Neural crest cell (in vitro differentiated cells): ENCODE measurements around the gene DUSP5. TPM values are rescaled to one million over a fixed set of nuclear protein-coding genes. Genes with fewer than 3 reads are reported as not detected.
A peak's percentile ranks its signal among the peaks of the same experiment; 100 is the strongest.

ENCODE experiments used
- DNase-seq: peaks from one replicate; pipeline ENCODE4 v3.0.0; 2021; ENCODE audit warnings: low read depth, mixed read lengths, low spot score
- H3K27ac Mint-ChIP-seq: one replicate; pipeline ENCODE4 v1.8.0; 2021; ENCODE audit warnings: mild to moderate bottlenecking, mixed read lengths; ENCODE audit not compliant: unreplicated experiment
- H3K27me3 Mint-ChIP-seq: 2 replicates; pipeline ENCODE4 v1.8.0; 2021; ENCODE audit warnings: low read depth, mild to moderate bottlenecking, mixed read lengths
- H3K36me3 Mint-ChIP-seq: 2 replicates; pipeline ENCODE4 v1.8.0; 2021; ENCODE audit warnings: low read depth, mild to moderate bottlenecking, mixed read lengths
- H3K4me1 Mint-ChIP-seq: 2 replicates; pipeline ENCODE4 v1.8.0; 2021; ENCODE audit warnings: mixed read lengths
- H3K4me3 Mint-ChIP-seq: one replicate; pipeline ENCODE4 v1.8.0; 2021; ENCODE audit warnings: mild to moderate bottlenecking, mixed read lengths
- H3K9me3 Mint-ChIP-seq: 2 replicates; pipeline ENCODE4 v1.8.0; 2021; ENCODE audit warnings: mixed read lengths
- long read RNA-seq: library from polyadenylated mRNA; unstranded; transcript quantifications from one replicate; pipeline ENCODE4 v2.0.0, GENCODE V29; 2020
- total RNA-seq: library from RNA; stranded (reverse); gene quantifications from 2 replicates; pipeline ENCODE4 v1.2.1, GENCODE V29; 2021
- TF ChIP-seq, protein P1 (sequence below): fragments of 200-600 bp; sonication (generic); conservative IDR thresholded peaks from 2 replicates; pipeline ENCODE4 v1.5.0; 2021; ENCODE audit warnings: antibody characterized with exemption, mild to moderate bottlenecking

Gene DUSP5, protein sequence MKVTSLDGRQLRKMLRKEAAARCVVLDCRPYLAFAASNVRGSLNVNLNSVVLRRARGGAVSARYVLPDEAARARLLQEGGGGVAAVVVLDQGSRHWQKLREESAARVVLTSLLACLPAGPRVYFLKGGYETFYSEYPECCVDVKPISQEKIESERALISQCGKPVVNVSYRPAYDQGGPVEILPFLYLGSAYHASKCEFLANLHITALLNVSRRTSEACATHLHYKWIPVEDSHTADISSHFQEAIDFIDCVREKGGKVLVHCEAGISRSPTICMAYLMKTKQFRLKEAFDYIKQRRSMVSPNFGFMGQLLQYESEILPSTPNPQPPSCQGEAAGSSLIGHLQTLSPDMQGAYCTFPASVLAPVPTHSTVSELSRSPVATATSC
- 2.4 and 2.5 TPM in 2 replicates for total RNA-seq
- long read RNA-seq: 0 reads

DNA sequence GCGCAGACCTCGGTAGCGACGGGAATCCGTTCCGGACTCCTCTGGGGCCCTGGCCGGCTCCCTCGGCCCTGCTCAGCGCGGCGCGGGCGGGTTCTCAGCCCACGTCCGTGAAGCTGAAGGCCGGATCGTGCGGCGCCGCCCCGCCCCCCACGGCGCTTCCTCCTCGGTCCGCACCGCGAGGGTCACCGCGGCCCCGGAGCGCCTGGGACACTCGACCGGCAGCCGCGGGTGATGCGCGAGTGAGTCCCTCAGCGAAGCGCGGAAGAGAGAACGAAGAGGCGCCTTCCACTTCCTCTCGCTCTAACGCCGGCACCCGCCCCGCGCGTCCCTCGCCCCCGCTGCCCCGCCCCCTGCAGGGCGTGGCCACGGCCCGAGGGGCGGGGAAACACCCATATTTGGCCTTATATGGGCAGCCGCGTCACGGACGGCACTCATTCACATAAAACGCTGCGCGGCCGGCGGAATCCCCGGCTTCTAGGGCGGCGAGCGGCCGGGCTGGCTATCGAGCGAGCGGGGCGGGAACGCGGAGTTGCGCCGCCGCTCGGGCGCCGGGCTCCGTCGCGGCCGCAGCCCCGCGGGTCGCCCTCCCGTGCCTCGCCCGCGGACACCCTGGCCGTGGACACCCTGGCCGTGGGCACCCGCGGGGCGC lies at the start of gene DUSP5:
Gene DUSP5 (plus strand): TSS at position 470 of the 649 bp plus-strand sequence. CDS start 215 bp downstream, outside the sequence.
- Mint-ChIP-seq H3K36me3 (no peaks in the 10 kb centered on the region), H3K4me3 (peak within 1 kb of the TSS; percentile 97), H3K27ac (no peak within 1 kb of the TSS), H3K27me3 (peaks cover 47% of the 10 kb centered on the region), H3K4me1 (peaks cover 43% of the 10 kb centered on the region), H3K9me3 (no peaks in the 10 kb centered on the region)
- peak; percentile 88 for DNase-seq
- TF ChIP-seq, protein P1, sequence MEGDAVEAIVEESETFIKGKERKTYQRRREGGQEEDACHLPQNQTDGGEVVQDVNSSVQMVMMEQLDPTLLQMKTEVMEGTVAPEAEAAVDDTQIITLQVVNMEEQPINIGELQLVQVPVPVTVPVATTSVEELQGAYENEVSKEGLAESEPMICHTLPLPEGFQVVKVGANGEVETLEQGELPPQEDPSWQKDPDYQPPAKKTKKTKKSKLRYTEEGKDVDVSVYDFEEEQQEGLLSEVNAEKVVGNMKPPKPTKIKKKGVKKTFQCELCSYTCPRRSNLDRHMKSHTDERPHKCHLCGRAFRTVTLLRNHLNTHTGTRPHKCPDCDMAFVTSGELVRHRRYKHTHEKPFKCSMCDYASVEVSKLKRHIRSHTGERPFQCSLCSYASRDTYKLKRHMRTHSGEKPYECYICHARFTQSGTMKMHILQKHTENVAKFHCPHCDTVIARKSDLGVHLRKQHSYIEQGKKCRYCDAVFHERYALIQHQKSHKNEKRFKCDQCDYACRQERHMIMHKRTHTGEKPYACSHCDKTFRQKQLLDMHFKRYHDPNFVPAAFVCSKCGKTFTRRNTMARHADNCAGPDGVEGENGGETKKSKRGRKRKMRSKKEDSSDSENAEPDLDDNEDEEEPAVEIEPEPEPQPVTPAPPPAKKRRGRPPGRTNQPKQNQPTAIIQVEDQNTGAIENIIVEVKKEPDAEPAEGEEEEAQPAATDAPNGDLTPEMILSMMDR: no peak

DNA sequence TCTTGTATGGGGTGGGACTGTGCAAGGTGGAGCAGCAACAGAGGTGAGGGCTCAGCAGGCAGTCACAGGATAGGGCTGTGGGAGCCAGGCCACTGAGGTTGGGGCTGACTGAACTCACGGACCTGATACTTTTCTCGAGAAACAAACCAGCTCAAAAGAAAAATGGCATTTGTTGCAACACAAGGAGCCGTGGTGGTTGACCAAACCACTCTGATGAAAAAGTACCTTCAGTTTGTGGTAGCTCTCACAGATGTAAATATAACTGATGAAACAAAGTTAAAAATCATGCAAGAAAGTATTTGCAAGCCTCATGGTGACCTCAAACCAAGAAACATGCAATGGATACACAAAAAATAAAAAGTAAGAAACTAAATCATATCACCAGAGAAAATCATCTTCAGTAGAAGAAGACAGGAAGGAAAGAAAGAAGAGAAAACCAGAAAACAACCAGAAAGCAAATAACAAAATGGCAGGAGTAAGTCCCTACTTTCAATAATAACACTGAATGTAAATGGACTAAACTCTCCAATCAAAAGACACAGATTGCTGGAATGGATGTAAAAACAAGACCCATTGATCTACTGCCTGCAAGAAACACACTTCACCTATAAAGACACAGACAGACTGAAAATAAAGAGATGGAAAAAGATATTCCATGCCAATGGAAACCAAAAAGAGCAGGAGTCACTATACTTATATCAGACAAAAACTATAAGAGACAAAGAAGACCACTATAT lies 48.9 kb upstream of the DUSP5 start:
- Mint-ChIP-seq H3K27me3 (no peaks in the 10 kb centered on the region), H3K27ac (no peak overlapping the region), H3K36me3 (no peaks in the 10 kb centered on the region), H3K9me3 (peaks cover 4% of the 10 kb centered on the region), H3K4me1 (peaks cover 11% of the 10 kb centered on the region), H3K4me3 (no peak overlapping the region)
- TF ChIP-seq, protein P1: no peak
- no peak for DNase-seq

GRCh38 chr10:110455446-110455845 lies 42.3 kb upstream of the DUSP5 start:
- no peak overlapping the region for H3K4me3 Mint-ChIP-seq
- TF ChIP-seq, protein P1: no peak

GRCh38 chr10:110456046-110456445 lies 41.7 kb upstream of the DUSP5 start:
- TF ChIP-seq, protein P1: no peak
- no peak for DNase-seq
- no peaks in the 10 kb centered on the region for H3K27me3 Mint-ChIP-seq
- no peaks in the 10 kb centered on the region for H3K9me3 Mint-ChIP-seq
- no peaks in the 10 kb centered on the region for H3K36me3 Mint-ChIP-seq
- no peak overlapping the region for H3K4me3 Mint-ChIP-seq
- peaks cover 25% of the 10 kb centered on the region for H3K4me1 Mint-ChIP-seq
- no peak overlapping the region for H3K27ac Mint-ChIP-seq

More at GRCh38 chr10:110455446-110455845, 42.3 kb upstream of the DUSP5 start:
- Mint-ChIP-seq H3K9me3 (no peaks in the 10 kb centered on the region), H3K4me1 (peaks cover 19% of the 10 kb centered on the region), H3K27ac (peak overlapping the region; percentile 72), H3K27me3 (no peaks in the 10 kb centered on the region), H3K36me3 (no peaks in the 10 kb centered on the region)
- DNase-seq: no peak

DNA sequence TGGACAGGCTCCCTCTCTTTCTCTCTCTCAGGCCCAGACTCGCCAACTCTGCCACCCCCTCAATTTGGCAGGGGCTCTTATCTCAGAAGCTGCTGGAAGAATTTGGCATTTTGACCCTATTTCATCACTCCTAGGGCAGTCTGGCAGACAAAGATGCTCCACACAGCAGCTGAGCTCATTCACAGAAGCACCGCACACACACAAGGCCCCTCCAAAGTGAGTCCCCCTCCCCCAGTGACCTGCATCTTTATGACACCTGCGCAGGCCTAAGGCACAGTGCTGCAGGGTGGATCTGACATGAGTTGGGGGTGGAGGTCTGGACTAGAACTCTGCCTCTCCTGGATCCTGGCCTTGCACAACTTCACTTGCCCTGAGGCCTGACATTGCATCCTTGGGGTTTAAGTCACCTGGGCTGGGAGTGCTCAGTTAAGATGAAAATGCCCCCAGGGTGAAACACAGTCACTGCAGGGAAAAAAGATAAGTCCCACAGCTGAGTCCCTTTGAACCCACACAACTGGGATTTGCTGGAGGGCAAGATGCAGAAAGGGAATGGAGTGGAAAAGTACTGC lies 41.1 kb upstream of the DUSP5 start:
- Mint-ChIP-seq H3K27ac (no peak overlapping the region), H3K36me3 (no peaks in the 10 kb centered on the region), H3K27me3 (no peaks in the 10 kb centered on the region), H3K4me1 (peaks cover 28% of the 10 kb centered on the region), H3K9me3 (no peaks in the 10 kb centered on the region), H3K4me3 (no peak overlapping the region)
- DNase-seq: no peak
- TF ChIP-seq, protein P1: no peak
